GM19468 (cell line): ENCODE results near the gene SPNS1.
A peak's percentile ranks its signal among the peaks of the same experiment; 100 is the strongest.
"Not testable (repeated sequence)": the region's sequence is repeated elsewhere in the genome, so short reads cannot be mapped to it uniquely, and the experiment has no call there.

ENCODE experiments used
- ATAC-seq: cut with Tn5 transposase; IDR thresholded peaks from one replicate; pipeline ENCODE4 v1.9.1; 2021; ENCODE audit warnings: mild to moderate bottlenecking, moderate library complexity, moderate number of reproducible peaks; ENCODE audit not compliant: unreplicated experiment; ENCODE audit errors: extremely low read depth

SPNS1 gene

GRCh38 chr16:28950648-28951409 lies 23.7 kb upstream of the SPNS1 start, which contains the start of gene NFATC2IP:
Gene NFATC2IP, plus strand, starts transcription at chr16:28950937. Its CDS starts 75 bp downstream, at chr16:28951012.
- ATAC-seq: peak; percentile 92

DNA sequence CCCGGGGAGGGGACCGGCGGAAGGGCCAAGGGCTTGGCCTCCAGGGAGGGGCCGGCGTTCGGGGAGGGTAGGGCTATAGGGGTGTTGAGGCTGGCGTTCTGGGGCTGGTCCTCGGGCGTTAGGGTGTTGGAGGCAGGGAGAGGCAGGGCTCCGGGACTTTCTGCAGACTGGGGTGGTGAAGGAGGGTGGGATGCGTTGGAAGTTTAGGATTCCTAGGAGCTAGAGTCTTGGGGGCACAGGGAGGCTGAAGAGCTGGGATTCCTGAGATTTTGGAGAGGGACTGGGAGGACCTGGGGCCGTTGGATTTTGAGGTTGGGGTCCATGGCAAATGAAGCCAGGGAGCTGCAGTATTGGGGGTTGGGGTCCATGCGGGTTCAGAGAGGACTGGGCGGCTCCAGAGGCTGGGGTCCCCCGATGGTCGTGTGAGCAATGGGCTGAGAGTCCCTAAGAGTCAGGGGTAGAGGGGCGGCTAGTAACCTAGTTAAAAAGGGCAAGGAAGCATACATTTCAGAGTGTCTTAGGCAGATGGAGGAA lies 23.1 kb upstream of the SPNS1 start:
- no peak for ATAC-seq

DNA sequence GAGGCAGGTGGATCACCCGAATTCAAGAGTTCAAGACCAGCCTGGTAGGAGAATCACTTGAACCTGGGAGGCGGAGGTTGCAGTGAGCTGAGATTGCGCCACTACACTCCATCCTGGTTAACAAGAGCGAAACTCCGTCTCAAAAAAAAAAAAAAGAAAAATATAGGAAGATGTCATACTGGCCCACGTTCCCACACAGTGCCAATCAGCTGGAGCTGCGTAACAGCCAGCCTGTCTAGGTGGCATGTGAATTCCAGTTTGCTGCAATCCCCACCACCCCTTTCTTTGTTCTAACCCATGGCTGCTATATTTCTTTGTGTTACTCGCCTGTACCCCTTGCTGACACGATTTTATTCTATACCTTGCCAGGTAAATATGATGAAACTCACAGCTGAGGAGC lies 16.4 kb upstream of the SPNS1 start:
- no peak for ATAC-seq

DNA sequence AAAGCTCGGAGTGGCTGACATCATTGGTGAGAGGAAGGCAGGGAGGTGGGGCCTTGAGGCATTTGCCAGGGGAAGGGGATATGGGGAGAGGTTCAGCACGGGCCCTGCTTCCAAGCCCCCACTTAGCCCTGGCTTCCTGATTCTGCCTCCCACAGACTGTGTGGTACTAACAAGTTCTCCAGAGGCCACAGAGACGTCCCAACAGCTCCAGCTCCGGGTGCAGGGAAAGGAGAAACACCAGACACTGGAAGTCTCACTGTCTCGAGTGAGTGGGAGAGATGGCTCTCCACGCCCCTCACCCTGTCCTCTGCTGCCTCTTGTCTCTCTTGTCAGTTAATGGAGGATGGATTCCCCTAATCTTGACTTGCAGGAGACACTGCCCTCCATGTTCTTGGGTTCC lies 15.7 kb upstream of the SPNS1 start:
- no peak for ATAC-seq

DNA sequence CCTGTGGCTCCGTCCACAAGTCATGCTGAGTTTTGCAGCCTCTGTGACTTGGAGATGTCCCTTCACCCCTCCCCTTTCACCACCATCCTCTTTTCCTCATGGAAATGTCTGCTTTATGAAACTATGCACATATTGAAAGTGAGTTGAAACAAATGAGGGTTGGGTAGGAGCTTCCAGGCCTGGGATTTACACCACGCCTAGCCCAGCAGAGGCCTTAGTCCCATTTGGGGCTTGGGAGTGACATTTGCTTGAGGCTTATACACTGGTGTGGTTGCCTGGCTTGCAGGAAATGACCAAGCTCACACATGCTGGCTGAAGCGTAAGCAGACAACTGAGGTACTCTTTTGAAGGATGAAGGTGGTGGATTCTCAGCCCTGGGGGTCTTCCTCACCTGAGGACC lies 10.5 kb upstream of the SPNS1 start:
- no peak for ATAC-seq

DNA sequence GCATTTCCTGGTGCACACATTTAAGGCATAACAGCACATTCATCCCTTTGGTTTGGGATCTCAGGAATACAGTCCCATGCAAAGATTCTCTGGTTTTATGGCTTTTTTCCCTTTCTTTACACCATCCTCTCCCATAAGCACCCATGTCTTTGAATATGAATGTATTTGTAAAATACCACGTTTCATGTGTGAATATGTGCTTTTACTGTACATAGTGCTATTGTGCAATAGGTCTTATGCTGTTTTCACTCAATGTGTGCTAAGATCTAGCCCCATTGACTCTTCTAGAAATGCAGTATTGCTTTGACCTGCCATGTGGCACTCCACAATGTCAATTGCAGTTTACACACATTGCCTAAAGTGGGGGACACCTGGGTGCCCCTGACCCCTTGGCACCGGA lies 10.1 kb upstream of the SPNS1 start:
- no peak for ATAC-seq

- ATAC-seq: no peak
These were observed 7.4 kb upstream of the SPNS1 start for GRCh38 chr16:28967156-28967555.

DNA sequence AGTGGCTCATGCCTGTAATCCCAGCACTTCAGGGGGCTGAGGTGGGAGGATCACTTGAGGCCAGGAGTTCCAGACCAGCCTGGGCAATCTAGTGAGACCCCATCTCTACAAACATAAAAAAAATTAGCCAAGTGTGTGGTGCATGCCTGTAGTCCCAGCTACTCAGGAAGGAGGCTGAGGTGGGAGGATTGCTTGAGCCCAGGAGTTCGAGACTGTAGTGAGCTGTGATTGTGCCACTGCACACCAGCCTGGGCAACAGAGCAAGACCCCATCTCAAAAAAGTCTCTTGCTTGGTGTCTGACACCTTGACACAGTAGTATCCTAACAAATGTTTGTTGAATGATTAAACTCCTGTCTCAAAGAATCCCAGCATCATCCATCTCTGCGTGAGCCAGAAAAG lies 4.9 kb upstream of the SPNS1 start:
- not testable (repeated sequence) for ATAC-seq

GRCh38 chr16:28974007-28974436 lies 556 bp upstream of the SPNS1 start:
- no peak for ATAC-seq

DNA sequence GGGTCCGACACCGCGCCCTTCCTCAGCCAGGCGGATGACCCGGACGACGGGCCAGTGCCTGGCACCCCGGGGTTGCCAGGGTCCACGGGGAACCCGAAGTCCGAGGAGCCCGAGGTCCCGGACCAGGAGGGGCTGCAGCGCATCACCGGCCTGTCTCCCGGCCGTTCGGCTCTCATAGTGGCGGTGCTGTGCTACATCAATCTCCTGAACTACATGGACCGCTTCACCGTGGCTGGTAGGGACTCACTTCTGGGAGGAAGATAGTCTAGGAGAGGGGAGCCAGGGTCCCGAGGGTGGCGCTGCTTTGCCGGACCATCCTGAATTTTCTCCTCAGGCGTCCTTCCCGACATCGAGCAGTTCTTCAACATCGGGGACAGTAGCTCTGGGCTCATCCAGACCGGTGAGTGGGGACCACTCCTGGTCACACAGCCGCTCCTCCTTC lies 601 bp downstream of the SPNS1 start:
- no peak for ATAC-seq

DNA sequence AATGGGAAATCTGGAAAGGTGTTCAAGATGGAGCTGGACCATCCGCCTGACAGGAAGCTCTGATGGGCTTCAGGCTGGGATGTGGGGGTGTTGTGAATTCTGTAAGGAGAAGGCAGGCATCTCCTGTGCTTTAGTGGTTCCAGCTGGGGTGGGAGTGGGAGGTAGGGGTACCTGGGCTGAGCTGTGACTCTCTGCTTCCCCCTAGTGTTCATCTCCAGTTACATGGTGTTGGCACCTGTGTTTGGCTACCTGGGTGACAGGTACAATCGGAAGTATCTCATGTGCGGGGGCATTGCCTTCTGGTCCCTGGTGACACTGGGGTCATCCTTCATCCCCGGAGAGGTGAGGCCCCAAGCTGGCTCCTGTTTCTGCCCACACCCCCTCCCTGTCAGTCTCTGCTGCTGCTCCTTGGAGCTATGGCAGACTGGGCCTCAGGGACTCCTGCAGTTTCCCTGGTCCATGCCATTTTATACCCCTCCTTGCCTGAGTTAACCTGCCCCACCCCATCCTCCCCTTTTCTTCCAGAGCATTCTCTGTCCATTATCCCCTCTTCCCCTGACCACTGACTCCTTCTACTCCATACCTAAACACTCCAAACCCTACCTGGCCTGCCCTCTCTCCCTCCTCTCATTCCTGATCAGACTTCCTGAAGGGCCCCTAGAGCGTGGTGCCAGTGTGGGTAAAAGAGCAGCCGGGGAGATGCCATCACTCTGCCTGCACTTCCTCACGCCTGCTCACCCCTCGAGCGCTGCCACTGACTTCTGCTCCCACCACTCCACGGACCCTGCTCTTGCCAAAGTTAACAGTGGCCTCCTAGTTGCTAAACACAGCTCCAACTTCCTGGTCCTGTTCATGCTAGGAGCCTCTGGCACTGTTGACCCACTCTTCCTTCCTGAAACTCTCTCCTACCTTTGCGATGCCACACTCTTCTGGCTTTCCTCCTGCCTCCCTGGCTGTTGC lies 3.4 kb downstream of the SPNS1 start:
- ATAC-seq: no peak

- ATAC-seq: not testable (repeated sequence)
These were observed 5.8 kb downstream of the SPNS1 start for GRCh38 chr16:28980330-28980729.

DNA sequence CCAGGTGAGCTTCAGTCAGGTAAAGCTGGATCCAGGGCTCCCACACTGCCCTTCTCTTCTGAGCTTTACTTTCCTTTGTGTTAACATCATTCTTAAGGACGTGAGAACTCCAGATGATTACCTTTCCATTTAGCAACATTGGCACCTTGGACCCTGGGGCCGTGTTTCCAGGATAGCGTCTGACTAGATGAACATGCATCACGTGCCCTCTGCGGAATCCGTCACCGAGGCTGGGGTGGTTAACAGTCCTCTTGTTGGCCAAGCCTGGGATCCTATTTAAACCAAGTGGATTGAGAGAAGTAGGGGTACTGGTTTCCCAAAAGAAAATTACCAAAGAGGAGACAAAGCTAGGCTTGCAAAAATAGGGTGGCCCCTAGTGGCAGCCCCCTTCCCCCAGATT lies 6.4 kb downstream of the SPNS1 start:
- no peak for ATAC-seq

DNA sequence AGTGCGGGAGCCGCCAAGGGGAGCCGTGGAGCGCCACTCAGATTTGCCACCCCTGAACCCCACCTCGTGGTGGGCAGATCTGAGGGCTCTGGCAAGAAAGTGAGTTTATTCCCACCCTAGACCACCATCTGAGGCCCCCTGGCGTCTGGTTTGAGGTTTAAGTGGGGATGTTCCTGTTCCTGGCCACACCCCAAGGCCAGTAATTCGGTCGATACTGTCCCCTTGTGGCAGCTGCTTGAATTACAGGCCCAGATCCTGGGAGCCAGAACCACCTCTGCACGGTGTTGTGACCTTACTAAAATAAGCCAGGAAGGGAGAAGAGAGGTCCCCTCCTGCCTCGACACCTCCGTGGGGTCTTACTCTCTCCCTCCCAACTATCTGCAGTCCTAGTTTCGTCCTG lies 6.9 kb downstream of the SPNS1 start:
- ATAC-seq: no peak

DNA sequence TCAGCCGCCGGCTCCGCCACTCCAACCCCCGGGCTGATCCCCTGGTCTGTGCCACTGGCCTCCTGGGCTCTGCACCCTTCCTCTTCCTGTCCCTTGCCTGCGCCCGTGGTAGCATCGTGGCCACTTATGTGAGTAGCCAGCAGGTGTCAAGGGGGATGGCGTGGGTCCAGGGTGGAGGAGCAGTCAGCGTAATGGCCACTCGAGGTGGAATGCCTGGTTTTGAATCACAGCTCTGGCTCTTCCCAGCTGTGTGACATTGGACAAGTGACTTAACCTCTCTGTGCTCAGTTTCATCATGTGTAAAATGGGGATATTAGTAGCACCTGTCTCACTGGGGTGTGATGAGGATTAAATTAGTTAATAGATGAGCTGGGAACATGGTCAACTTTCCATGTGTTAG lies 7.8 kb downstream of the SPNS1 start:
- ATAC-seq: no peak

- no peak for ATAC-seq
These were observed 8.4 kb downstream of the SPNS1 start for GRCh38 chr16:28982949-28983348.

DNA sequence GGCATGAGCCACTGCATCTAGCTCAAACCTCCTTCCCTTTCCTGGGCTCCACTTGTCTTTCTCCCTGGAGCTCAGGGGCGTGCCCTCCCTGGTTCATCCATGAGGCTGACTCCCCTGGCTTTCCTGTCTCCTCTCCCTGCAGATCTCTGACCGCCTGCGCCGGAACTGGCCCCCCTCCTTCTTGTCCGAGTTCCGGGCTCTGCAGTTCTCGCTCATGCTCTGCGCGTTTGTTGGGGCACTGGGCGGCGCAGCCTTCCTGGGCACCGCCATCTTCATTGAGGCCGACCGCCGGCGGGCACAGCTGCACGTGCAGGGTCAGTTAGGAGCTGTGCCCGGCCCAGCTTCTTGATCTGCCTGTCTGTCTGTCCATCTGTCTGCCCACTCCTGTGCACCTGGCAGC lies 9.1 kb downstream of the SPNS1 start:
- ATAC-seq: no peak

DNA sequence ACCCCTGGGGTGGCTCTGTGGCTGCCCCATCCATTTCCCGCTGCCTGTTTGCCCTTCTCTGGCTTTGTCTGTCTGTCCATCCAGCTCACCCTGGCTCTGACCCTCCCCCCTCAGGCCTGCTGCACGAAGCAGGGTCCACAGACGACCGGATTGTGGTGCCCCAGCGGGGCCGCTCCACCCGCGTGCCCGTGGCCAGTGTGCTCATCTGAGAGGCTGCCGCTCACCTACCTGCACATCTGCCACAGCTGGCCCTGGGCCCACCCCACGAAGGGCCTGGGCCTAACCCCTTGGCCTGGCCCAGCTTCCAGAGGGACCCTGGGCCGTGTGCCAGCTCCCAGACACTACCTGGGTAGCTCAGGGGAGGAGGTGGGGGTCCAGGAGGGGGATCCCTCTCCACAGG lies 9.5 kb downstream of the SPNS1 start:
- ATAC-seq: no peak

- no peak for ATAC-seq
These were observed 10.1 kb downstream of the SPNS1 start, which contains the start of gene LAT for GRCh38 chr16:28984619-28985135. Gene LAT, plus strand, starts transcription at chr16:28985052. Its CDS starts 366 bp downstream, at chr16:28985418.

DNA sequence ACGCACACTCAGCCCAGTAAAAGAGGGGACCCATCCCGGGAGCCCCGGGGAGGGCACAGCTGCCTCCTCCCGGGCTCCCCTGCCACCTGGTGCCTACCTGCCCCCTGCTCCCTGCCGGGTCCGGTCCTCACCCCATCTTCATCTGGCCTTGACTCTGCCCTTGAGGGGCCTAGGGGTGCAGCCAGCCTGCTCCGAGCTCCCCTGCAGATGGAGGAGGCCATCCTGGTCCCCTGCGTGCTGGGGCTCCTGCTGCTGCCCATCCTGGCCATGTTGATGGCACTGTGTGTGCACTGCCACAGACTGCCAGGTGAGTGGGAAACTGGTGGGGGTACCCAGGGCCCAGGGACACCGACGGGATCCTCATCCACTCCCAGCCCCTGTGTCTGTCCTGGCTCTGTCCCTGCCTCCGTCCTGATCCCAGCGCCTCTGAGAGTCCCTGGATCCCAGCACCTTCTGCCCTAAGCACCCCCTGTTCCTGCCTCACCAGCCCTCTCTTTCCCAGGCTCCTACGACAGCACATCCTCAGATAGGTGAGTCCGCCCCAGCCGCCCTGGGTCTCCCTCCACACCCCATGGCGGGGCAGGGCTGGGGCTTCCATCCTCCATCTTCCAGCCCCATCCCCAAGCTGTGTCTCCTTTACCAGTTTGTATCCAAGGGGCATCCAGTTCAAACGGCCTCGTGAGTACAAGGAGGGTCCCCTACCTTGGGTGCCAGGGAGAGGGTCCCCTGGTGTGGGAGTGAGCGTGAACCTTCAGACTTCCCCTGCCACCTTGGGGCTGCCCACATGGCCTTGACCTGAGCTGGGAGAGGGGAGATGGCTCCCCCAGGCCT lies 10.8 kb downstream of the SPNS1 start:
- ATAC-seq: no peak
